MM.1S (cell line): ENCODE measurements around the gene CTSC.

Experiments used
- DNase-seq: peaks from one replicate; pipeline ENCODE4 v3.0.0-alpha.2; 2015
- H2AFZ ChIP-seq: fragments of 300-600 bp; sonication (generic); 2 replicates; pipeline ENCODE4 v1.6.0; 2016; ENCODE audit warnings: antibody characterized with exemption, low read length
- H3F3A ChIP-seq: fragments of 300-600 bp; sonication (generic); 2 replicates; pipeline ENCODE4 v1.6.1; 2016; ENCODE audit warnings: mild to moderate bottlenecking, antibody characterized with exemption, low read length, moderate library complexity, mixed read lengths; ENCODE audit not compliant: insufficient read depth
- H3K27ac ChIP-seq: fragments of 300-600 bp; sonication (generic); 2 replicates; pipeline ENCODE4 v1.5.1; 2016; ENCODE audit warnings: mild to moderate bottlenecking, low read length
- H3K27me3 ChIP-seq: fragments of 300-600 bp; sonication (generic); replicated peaks from 2 replicates; pipeline ENCODE4 v1.6.0; 2016; ENCODE audit warnings: low read length; ENCODE audit not compliant: insufficient read depth
- H3K36me3 ChIP-seq: fragments of 300-600 bp; sonication (generic); replicated peaks from 2 replicates; pipeline ENCODE4 v1.6.1; 2016; ENCODE audit warnings: mild to moderate bottlenecking, low read length, mixed read lengths; ENCODE audit not compliant: insufficient read depth
- H3K4me1 ChIP-seq: fragments of 300-600 bp; sonication (generic); 2 replicates; pipeline ENCODE4 v1.6.1; 2016; ENCODE audit warnings: low read length, mixed read lengths
- H3K4me2 ChIP-seq: fragments of 300-600 bp; sonication (generic); 2 replicates; pipeline ENCODE4 v1.6.0; 2016; ENCODE audit warnings: low read depth, low read length
- H3K4me3 ChIP-seq: fragments of 300-600 bp; sonication (generic); 2 replicates; pipeline ENCODE4 v1.5.1; 2016; ENCODE audit warnings: low read length, mixed read lengths
- H3K79me2 ChIP-seq: fragments of 300-600 bp; sonication (generic); 2 replicates; pipeline ENCODE4 v1.6.1; 2016; ENCODE audit warnings: mixed run types, low read length, mixed read lengths
- H3K9ac ChIP-seq: fragments of 300-600 bp; sonication (generic); 2 replicates; pipeline ENCODE4 v1.6.1; 2016; ENCODE audit warnings: low read length, mixed read lengths
- H3K9me2 ChIP-seq: fragments of 300-600 bp; sonication (generic); replicated peaks from 2 replicates; pipeline ENCODE4 v1.6.1; 2016; ENCODE audit warnings: mild to moderate bottlenecking, low read length, mixed read lengths; ENCODE audit not compliant: insufficient read depth
- H3K9me3 ChIP-seq: fragments of 300-600 bp; sonication (generic); replicated peaks from 2 replicates; pipeline ENCODE4 v1.6.1; 2016; ENCODE audit warnings: mild to moderate bottlenecking, low read length, mixed read lengths; ENCODE audit not compliant: insufficient read depth
- H4K20me1 ChIP-seq: fragments of 300-600 bp; sonication (generic); 2 replicates; pipeline ENCODE4 v1.6.1; 2016; ENCODE audit warnings: mild to moderate bottlenecking, low read length, moderate library complexity, mixed read lengths; ENCODE audit not compliant: insufficient read depth
- EZH2 ChIP-seq: fragments of 300-600 bp; sonication (generic); optimal IDR thresholded peaks from 2 replicates; pipeline ENCODE3; 2017; ENCODE audit warnings: low read depth, mild to moderate bottlenecking, antibody characterized with exemption, low read length, mixed read lengths
- EZH2phosphoT487 ChIP-seq: fragments of 300-600 bp; sonication (generic); IDR thresholded peaks from 2 replicates; pipeline ENCODE4 v1.6.1; 2018; ENCODE audit warnings: antibody characterized with exemption, low read length
- TF ChIP-seq, protein P1 (sequence below): fragments of 300-600 bp; sonication (generic); IDR thresholded peaks from 2 replicates; pipeline ENCODE4 v1.5.1; 2016; ENCODE audit warnings: antibody characterized with exemption, low read length, mixed read lengths

Gene CTSC

DNA sequence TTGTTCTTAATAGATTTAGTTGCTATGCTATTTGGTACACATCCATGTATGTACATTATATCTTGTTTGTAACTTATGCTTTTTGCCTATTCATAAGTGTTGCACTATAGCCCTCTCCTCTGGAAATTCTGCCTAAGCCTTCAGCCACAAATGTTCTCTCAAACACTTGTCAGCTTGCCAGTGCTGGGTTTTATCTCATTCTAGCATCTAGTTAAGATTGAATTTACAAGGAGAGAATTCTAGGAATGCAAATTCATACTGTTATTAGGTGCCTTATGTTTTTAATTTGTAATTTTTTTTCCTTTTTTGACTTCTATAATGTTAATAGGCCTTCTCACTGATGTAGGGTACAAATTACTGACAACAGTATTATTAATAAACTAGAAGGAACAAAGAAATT is 14.6 kb upstream of the CTSC start:
- Histone ChIP-seq H3K4me3 (no peak overlapping the region), H3K4me1 (peaks cover 8% of the 10 kb centered on the region), H3K27ac (no peak overlapping the region), H4K20me1 (no peaks in the 10 kb centered on the region), H3K9me3 (no peaks in the 10 kb centered on the region), H3K9ac (no peak overlapping the region), H3K9me2 (no peaks in the 10 kb centered on the region), H2AFZ (no peak overlapping the region), H3K27me3 (no peaks in the 10 kb centered on the region), H3K36me3 (no peaks in the 10 kb centered on the region), H3F3A (no peaks in the 10 kb centered on the region), H3K79me2 (no peaks in the 10 kb centered on the region), H3K4me2 (no peak overlapping the region)
- DNase-seq, result no peak
- TF ChIP-seq EZH2 (no peak), EZH2phosphoT487 (no peak)
- TF ChIP-seq, protein P1, sequence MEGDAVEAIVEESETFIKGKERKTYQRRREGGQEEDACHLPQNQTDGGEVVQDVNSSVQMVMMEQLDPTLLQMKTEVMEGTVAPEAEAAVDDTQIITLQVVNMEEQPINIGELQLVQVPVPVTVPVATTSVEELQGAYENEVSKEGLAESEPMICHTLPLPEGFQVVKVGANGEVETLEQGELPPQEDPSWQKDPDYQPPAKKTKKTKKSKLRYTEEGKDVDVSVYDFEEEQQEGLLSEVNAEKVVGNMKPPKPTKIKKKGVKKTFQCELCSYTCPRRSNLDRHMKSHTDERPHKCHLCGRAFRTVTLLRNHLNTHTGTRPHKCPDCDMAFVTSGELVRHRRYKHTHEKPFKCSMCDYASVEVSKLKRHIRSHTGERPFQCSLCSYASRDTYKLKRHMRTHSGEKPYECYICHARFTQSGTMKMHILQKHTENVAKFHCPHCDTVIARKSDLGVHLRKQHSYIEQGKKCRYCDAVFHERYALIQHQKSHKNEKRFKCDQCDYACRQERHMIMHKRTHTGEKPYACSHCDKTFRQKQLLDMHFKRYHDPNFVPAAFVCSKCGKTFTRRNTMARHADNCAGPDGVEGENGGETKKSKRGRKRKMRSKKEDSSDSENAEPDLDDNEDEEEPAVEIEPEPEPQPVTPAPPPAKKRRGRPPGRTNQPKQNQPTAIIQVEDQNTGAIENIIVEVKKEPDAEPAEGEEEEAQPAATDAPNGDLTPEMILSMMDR, result no peak

DNA sequence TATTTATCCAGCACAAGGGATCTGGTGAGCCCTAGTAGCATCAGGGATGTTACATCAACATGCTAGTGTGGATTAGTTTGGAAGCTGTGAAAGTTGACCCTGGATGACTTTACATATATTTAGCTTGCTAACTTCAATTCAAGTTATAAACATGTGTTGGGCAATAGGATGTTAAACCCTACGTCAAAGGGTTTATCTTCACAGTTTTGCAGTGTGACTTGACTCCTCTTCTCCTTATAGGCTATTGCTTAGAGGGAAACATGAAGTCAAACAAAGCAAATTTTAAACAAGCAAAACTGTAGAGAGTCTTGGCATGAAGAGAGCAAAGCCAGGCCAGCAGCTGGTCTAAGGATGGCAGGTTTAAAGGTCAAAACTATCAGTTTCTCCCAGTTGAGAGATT is 11.3 kb upstream of the CTSC start:
- no peak overlapping the region for H3K4me2 ChIP-seq
- H3K36me3 ChIP-seq, result no peaks in the 10 kb centered on the region
- H3K27me3 ChIP-seq, result no peaks in the 10 kb centered on the region
- DNase-seq, result no peak
- H3K79me2 ChIP-seq, result no peaks in the 10 kb centered on the region
- H3K9me3 ChIP-seq, result no peaks in the 10 kb centered on the region
- H3K9me2 ChIP-seq, result no peaks in the 10 kb centered on the region
- H3K9ac ChIP-seq, result no peak overlapping the region
- H3F3A ChIP-seq, result no peaks in the 10 kb centered on the region
- no peaks in the 10 kb centered on the region for H3K4me1 ChIP-seq
- TF ChIP-seq EZH2, result no peak
- TF ChIP-seq EZH2phosphoT487, result no peak
- TF ChIP-seq, protein P1, result no peak
- H2AFZ ChIP-seq, result no peak overlapping the region
- no peak overlapping the region for H3K27ac ChIP-seq
- H3K4me3 ChIP-seq, result no peak overlapping the region
- H4K20me1 ChIP-seq, result no peaks in the 10 kb centered on the region

DNA sequence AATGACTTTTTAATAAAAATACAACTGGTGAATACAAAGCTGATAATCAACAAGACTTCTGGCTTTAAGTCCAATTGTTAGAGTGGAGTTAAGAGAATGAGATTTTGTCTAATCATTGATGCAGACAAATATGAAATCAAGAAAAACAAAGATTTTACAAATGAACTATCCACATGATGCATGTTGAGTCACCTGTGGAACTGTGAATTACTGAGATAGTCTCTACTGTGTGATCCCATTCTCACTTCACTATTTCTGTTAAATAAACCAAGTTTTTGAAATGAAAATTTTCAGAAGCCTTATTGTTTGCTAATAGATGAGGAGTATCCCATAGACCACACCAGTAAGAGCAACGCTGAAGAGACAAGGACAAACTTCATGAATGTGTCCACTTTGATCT is 8.4 kb upstream of the CTSC start:
- Histone ChIP-seq H3K9me2 (no peaks in the 10 kb centered on the region), H3K27ac (no peak overlapping the region), H3K9me3 (no peaks in the 10 kb centered on the region), H3K4me3 (no peak overlapping the region), H3K79me2 (no peaks in the 10 kb centered on the region), H3K36me3 (no peaks in the 10 kb centered on the region), H3K9ac (no peak overlapping the region), H3K4me2 (no peak overlapping the region), H3K4me1 (no peaks in the 10 kb centered on the region), H2AFZ (no peak overlapping the region), H3K27me3 (no peaks in the 10 kb centered on the region), H4K20me1 (no peaks in the 10 kb centered on the region), H3F3A (no peaks in the 10 kb centered on the region)
- DNase-seq, result no peak
- TF ChIP-seq, protein P1, result no peak
- no peak for TF ChIP-seq EZH2
- no peak for TF ChIP-seq EZH2phosphoT487
